Measurements from ENCODE around the gene ALPK3. TPM values are rescaled to one million over a fixed set of nuclear protein-coding genes. Genes with fewer than 3 reads are reported as not detected.
A peak's percentile ranks its signal among the peaks of the same experiment; 100 is the strongest.

Gene ALPK3
- total RNA-seq, 2 donors from 2014 or later: 51.0 to 99.0 TPM

DNA sequence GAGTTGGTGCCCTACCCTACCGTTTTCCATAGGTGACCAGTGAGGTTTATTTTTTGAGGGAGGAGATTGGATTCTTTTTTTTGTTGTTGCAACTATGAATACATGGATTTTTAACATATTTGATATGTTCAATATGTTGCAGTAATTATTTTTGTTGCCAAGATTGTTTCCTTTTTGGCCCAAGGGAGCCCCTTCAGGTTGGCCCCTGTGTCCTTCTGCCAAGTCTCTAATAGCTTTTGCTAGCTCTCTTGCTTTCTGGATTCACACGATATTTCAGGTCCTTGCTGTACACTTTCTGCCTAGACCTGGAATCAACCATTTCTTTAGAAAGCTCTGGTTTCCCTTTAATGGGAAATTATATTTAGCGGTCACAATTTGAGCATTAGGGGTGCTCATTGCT is 44.6 kb downstream of the ALPK3 start:
- no peaks in the 10 kb centered on the region for H3K9me3 ChIP-seq
- peaks cover 85% of the 10 kb centered on the region for H3K36me3 ChIP-seq
- H3K27ac ChIP-seq: no peak overlapping the region
- H3K27me3 ChIP-seq: no peaks in the 10 kb centered on the region
- TF ChIP-seq, protein P1, sequence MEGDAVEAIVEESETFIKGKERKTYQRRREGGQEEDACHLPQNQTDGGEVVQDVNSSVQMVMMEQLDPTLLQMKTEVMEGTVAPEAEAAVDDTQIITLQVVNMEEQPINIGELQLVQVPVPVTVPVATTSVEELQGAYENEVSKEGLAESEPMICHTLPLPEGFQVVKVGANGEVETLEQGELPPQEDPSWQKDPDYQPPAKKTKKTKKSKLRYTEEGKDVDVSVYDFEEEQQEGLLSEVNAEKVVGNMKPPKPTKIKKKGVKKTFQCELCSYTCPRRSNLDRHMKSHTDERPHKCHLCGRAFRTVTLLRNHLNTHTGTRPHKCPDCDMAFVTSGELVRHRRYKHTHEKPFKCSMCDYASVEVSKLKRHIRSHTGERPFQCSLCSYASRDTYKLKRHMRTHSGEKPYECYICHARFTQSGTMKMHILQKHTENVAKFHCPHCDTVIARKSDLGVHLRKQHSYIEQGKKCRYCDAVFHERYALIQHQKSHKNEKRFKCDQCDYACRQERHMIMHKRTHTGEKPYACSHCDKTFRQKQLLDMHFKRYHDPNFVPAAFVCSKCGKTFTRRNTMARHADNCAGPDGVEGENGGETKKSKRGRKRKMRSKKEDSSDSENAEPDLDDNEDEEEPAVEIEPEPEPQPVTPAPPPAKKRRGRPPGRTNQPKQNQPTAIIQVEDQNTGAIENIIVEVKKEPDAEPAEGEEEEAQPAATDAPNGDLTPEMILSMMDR (IDR thresholded peaks at IDR 0.05): no peak
- peaks cover 0 to 17% of the 10 kb centered on the region in 2 donors for H3K4me1 ChIP-seq
- H3K4me3 ChIP-seq: no peak overlapping the region
- no peak for DNase-seq (ENCODE audit: low spot score)

- DNase-seq (ENCODE audit: low spot score): no peak
- TF ChIP-seq, protein P1 (IDR thresholded peaks at IDR 0.05): no peak
- Histone ChIP-seq H3K9me3 (no peaks in the 10 kb centered on the region), H3K27ac (no peak overlapping the region), H3K4me3 (no peak overlapping the region), H3K27me3 (no peaks in the 10 kb centered on the region), H3K4me1 (peaks cover 0 to 17% of the 10 kb centered on the region in 2 donors), H3K36me3 (peaks cover 85% of the 10 kb centered on the region)
These were observed 45.2 kb downstream of the ALPK3 start for GRCh38 chr15:84862214-84862975.

GRCh38 chr15:84863565-84864443 is 46.6 kb downstream of the ALPK3 start:
- Histone ChIP-seq H3K27ac (peak overlapping the region; percentile 32 to 60), H3K27me3 (no peaks in the 10 kb centered on the region), H3K36me3 (peaks cover 85% of the 10 kb centered on the region), H3K4me1 (peaks cover 0 to 17% of the 10 kb centered on the region in 2 donors), H3K9me3 (no peaks in the 10 kb centered on the region), H3K4me3 (no peak overlapping the region)
- TF ChIP-seq, protein P1 (IDR thresholded peaks at IDR 0.05): peak in 1 of 2 donors; percentile 55
- no peak for DNase-seq (ENCODE audit: low spot score)

DNA sequence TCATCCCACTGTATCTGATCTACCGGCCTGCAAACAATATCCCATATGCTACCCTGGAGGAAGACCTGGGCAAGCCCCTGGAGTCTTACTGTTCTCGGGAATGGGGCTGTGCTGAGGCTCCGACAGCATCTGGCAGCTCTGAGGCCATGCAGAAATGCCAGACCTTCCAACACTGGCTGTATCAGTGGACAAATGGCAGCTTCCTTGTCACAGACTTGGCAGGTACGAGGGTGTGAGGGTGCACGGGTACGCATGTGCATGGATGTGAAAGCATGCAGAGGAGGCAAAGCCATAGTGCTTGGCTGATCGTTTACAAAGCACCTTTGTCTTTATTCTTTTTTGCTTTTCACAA is 47.3 kb downstream of the ALPK3 start:
- Histone ChIP-seq H3K27ac (peak overlapping the region; percentile 32 to 60), H3K4me3 (no peak overlapping the region), H3K27me3 (no peaks in the 10 kb centered on the region), H3K36me3 (peaks cover 85% of the 10 kb centered on the region), H3K9me3 (no peaks in the 10 kb centered on the region), H3K4me1 (peaks cover 0 to 17% of the 10 kb centered on the region in 2 donors)
- no peak for DNase-seq (ENCODE audit: low spot score)
- TF ChIP-seq, protein P1 (IDR thresholded peaks at IDR 0.05): no peak

- H3K4me3 ChIP-seq: no peak overlapping the region
- H3K4me1 ChIP-seq: peaks cover 0 to 17% of the 10 kb centered on the region in 2 donors
- H3K27ac ChIP-seq: no peak overlapping the region
- DNase-seq (ENCODE audit: low spot score): no peak
- no peaks in the 10 kb centered on the region for H3K27me3 ChIP-seq
- peaks cover 83% of the 10 kb centered on the region for H3K36me3 ChIP-seq
- no peaks in the 10 kb centered on the region for H3K9me3 ChIP-seq
- TF ChIP-seq, protein P1 (IDR thresholded peaks at IDR 0.05): no peak
These were observed 48.0 kb downstream of the ALPK3 start for GRCh38 chr15:84865074-84865569.

Measured in right atrium auricular region (tissue), 2 donors.